NCI-H1417 treated with DMSO at 0.1 percent for 48 hours (cell line): ENCODE results near the gene AMTN.
"Not testable (repeated sequence)": the region's sequence is repeated elsewhere in the genome, so short reads cannot be mapped to it uniquely, and the experiment has no call there.

Experiments
- DNase-seq: peaks from one replicate; lab custom pipeline; 2025; lab: John Stamatoyannopoulos, UW

The AMTN gene

GRCh38 chr4:70518269-70518668 is at the start of gene AMTN:
Gene AMTN, plus strand, starts transcription at chr4:70518569. Its CDS starts 209 bp downstream, at chr4:70518778.
- no peak for DNase-seq

- DNase-seq = no peak
These were observed 46.5 kb upstream of the AMTN start, which contains the start of gene MUC7 for GRCh38 chr4:70471897-70472296. Gene MUC7, plus strand, starts transcription at chr4:70472197. Its CDS starts 1,825 bp downstream, at chr4:70474022.

GRCh38 chr4:70473679-70474078 is 44.7 kb upstream of the AMTN start:
- no peak for DNase-seq

GRCh38 chr4:70488748-70489147 is 29.6 kb upstream of the AMTN start:
- no peak for DNase-seq

- no peak for DNase-seq
These were observed 22.1 kb upstream of the AMTN start for GRCh38 chr4:70496231-70496630.

GRCh38 chr4:70501838-70502237 is 16.5 kb upstream of the AMTN start:
- DNase-seq = not testable (repeated sequence)

- no peak for DNase-seq
These were observed 13.6 kb upstream of the AMTN start for GRCh38 chr4:70504733-70505132.

- DNase-seq = no peak
These were observed 13.1 kb upstream of the AMTN start for GRCh38 chr4:70505151-70505748.

- DNase-seq = no peak
These were observed 9.6 kb upstream of the AMTN start for GRCh38 chr4:70508801-70509200.

GRCh38 chr4:70511365-70511764 is 7.0 kb upstream of the AMTN start:
- no peak for DNase-seq

- no peak for DNase-seq
These were observed 2.8 kb upstream of the AMTN start for GRCh38 chr4:70515367-70516250.

GRCh38 chr4:70518716-70519115 is 347 bp downstream of the AMTN start:
- peak; percentile 25 for DNase-seq

GRCh38 chr4:70522626-70523025 is 4.3 kb downstream of the AMTN start:
- DNase-seq = no peak

GRCh38 chr4:70530997-70531396 is 12.6 kb downstream of the AMTN start:
- DNase-seq = no peak

- DNase-seq = no peak
These were observed 13.6 kb downstream of the AMTN start for GRCh38 chr4:70531981-70532380.

GRCh38 chr4:70533211-70533610 is 14.8 kb downstream of the AMTN start:
- DNase-seq = no peak

- DNase-seq = no peak
These were observed 15.4 kb downstream of the AMTN start for GRCh38 chr4:70533791-70534190.

- DNase-seq = not testable (repeated sequence)
These were observed 16.5 kb downstream of the AMTN start for GRCh38 chr4:70534886-70535285.

GRCh38 chr4:70538869-70539268 is 20.5 kb downstream of the AMTN start:
- DNase-seq = no peak

- no peak for DNase-seq
These were observed 26.0 kb downstream of the AMTN start for GRCh38 chr4:70544279-70544868.

- no peak for DNase-seq
These were observed 38.5 kb downstream of the AMTN start for GRCh38 chr4:70556856-70557255.

- peak; percentile 31 for DNase-seq
These were observed 41.0 kb downstream of the AMTN start for GRCh38 chr4:70559211-70559830.

GRCh38 chr4:70559924-70560323 is 41.6 kb downstream of the AMTN start:
- no peak for DNase-seq
